Kidney (tissue), 14 donors: ENCODE data around the gene PACS1. TPM values are rescaled to one million over a fixed set of nuclear protein-coding genes. Genes with fewer than 3 reads are reported as not detected.

Experiments
- DNase-seq, 5 donors: peaks; one replicate each; pipeline ENCODE4 v3.0.0-alpha.2; 2013 to 2020
- FAIRE-seq: peaks from 2 replicates; lab custom pipeline; 2012; peaks lifted over from hg19 to GRCh38; lab: Jason Lieb, UNC
- H3K27ac ChIP-seq, 2 donors: one replicate each; pipeline ENCODE4 v1.7.0; 2013; ENCODE audit warnings: low read depth in 2 of 2, low read length in 2 of 2, inconsistent platforms in 1 of 2
- H3K27me3 ChIP-seq: one replicate; pipeline ENCODE4 v1.7.1; 2013; ENCODE audit warnings: low read length, inconsistent platforms; ENCODE audit not compliant: control insufficient read depth, insufficient read depth
- H3K36me3 ChIP-seq, 3 donors: one replicate each; pipeline versions ENCODE4 v1.7.0 to v1.7.1; 2013; ENCODE audit warnings: low read length in 3 of 3, control low read depth in 1 of 3, inconsistent platforms in 1 of 3; ENCODE audit not compliant: insufficient read depth in 3 of 3, control insufficient read depth in 2 of 3
- H3K4me1 ChIP-seq, 3 donors: one replicate each; pipeline versions ENCODE4 v1.7.0 to v1.7.1; 2013; ENCODE audit warnings: low read length in 3 of 3, inconsistent platforms in 1 of 3, low read depth in 1 of 3; ENCODE audit not compliant: control insufficient read depth in 2 of 3, insufficient read depth in 2 of 3
- H3K4me3 ChIP-seq, 3 donors: one replicate each; pipeline versions ENCODE4 v1.7.0 to v1.8.1; 2013; ENCODE audit warnings: low read length in 3 of 3, control low read depth in 1 of 3, inconsistent platforms in 1 of 3
- H3K9ac ChIP-seq, 3 donors: one replicate each; pipeline versions ENCODE4 v1.7.0 to v1.7.1; 2013; ENCODE audit warnings: low read length in 3 of 3, control low read depth in 1 of 3, inconsistent platforms in 1 of 3
- H3K9me3 ChIP-seq, 3 donors: one replicate each; pipeline versions ENCODE4 v1.7.0 to v1.7.1; 2013; ENCODE audit warnings: low read length in 3 of 3, control low read depth in 1 of 3, inconsistent platforms in 1 of 3; ENCODE audit not compliant: control insufficient read depth in 2 of 3, insufficient read depth in 1 of 3
- CTCF ChIP-seq: IDR thresholded peaks from 3 replicates; pipeline ENCODE4 v1.5.1; 2012; ENCODE audit warnings: mild to moderate bottlenecking, moderate library complexity, borderline replicate concordance; ENCODE audit not compliant: insufficient read depth; ENCODE audit errors: extremely low read depth
- intact Hi-C: fragments of 100-400 bp; cut with DNase I; formaldehyde crosslinking; loops from one replicate; pipeline ENCODE4 v1.11.1; 2022
- polyA plus RNA-seq: library from polyadenylated mRNA; stranded (reverse); fragments of 350-450 nt; fragmentation: Illumina TruSeq; extraction: RNeasy Lipid Tissue Mini Kit (QIAGEN cat#74804); gene quantifications from one replicate; pipeline ENCODE4 v1.2.3, GENCODE V29; 2014; ENCODE audit warnings: low read depth, low replicate concordance; ENCODE audit not compliant: insufficient read depth
- total RNA-seq: library from RNA; stranded (reverse); fragmentation: NEBNext Ultra II Directional; extraction: Animal tissue kit (Norgen Biotek cat#: 25700); gene quantifications from one replicate; pipeline ENCODE4 v1.2.1, GENCODE V29; 2021
- donor health status: control.
- donor health status: control.
- donor health status: control.
- donor health status: control.
- donor health status: control.
- donor health status: DM: yes; HTN: yes; CAD: no.
- donor health status: Normal renal cell carcinoma (clear cell type).

The PACS1 gene
- total and polyA plus RNA-seq, 2 donors from 2014 or later: 23.7 to 91.8 TPM

DNA sequence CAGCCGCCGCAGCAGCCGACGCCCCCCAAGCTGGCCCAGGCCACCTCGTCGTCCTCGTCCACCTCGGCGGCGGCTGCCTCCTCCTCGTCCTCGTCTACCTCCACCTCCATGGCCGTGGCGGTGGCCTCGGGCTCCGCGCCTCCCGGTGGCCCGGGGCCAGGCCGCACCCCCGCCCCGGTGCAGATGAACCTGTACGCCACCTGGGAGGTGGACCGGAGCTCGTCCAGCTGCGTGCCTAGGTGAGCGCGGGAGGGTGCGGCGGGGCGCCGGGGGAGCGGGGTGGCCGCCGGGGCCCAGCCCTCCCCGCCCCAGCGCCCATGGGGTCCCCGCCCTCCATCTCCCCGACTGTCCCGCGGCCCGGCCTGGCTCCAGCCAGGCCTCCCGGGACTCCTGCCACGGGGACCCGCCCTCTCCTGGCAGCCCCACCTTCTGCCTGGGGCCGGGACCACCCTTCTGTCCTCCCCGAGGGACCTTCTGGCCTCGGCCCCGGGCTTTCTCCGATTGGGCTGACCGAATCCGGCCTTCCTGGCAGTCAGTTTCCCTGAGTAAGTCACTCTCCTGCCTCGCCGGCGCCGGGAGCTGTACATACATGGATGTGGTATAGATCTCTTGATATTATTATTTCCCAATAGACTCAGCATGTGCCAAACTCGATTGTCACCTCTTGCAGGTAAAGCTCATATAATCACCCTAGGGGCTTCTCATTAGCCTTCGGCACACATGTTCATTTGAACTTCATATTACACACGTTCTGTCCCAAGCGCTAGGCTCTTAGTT, 720 bp downstream of the PACS1 start:
- Histone ChIP-seq H3K4me1 (peaks cover 0 to 19% (median 18%) of the 10 kb centered on the region in 3 donors), H3K27me3 (no peaks in the 10 kb centered on the region), H3K36me3 (peaks cover 3 to 17% (median 13%) of the 10 kb centered on the region in 3 donors), H3K9me3 (no peaks in the 10 kb centered on the region), H3K4me3 (peak overlapping the region; percentile 24 to 68 (median 63)), H3K9ac (peak overlapping the region in 2 of 3 donors; percentile 30 to 42), H3K27ac (peak overlapping the region; percentile 73 to 85)
- intact Hi-C loops: no loop called here
- FAIRE-seq (no peak), DNase-seq (peak in 4 of 5 donors; percentile 18 to 90 (median 41))
- TF ChIP-seq CTCF: no peak

GRCh38 chr11:66071381-66071801, 1.3 kb downstream of the PACS1 start:
- H3K9ac ChIP-seq: peak overlapping the region in 2 of 3 donors; percentile 30 to 42
- peaks cover 0 to 19% (median 18%) of the 10 kb centered on the region in 3 donors for H3K4me1 ChIP-seq
- no peak for FAIRE-seq
- intact Hi-C loops: no loop called here
- H3K4me3 ChIP-seq: peak overlapping the region in 2 of 3 donors; percentile 63 to 68
- H3K27ac ChIP-seq: peak overlapping the region; percentile 73 to 85
- peaks cover 3 to 17% (median 9%) of the 10 kb centered on the region in 3 donors for H3K36me3 ChIP-seq
- H3K27me3 ChIP-seq: no peaks in the 10 kb centered on the region
- no peaks in the 10 kb centered on the region for H3K9me3 ChIP-seq
- DNase-seq: no peak
- no peak for TF ChIP-seq CTCF

DNA sequence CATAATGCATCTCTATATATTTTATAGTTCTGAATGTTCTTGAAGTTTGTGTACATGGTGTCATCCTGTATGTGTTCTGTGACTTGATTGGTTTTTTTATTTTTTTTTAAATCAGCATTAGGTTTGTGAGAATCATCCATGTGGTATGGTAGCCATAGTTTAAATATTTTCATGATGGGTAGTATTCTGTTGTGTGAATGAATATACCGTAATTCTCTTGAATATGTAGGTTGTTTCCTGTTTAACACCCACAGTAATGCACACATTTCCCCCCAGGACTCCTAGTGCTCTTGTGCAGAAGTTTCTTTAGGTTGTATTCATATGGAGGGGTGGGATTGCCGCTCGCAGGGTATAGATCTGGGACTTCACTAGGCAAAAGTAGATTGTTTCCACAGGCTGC, 2.0 kb downstream of the PACS1 start:
- Histone ChIP-seq H3K36me3 (peaks cover 0 to 11% (median 2%) of the 10 kb centered on the region in 3 donors), H3K4me1 (peaks cover 0 to 19% (median 18%) of the 10 kb centered on the region in 3 donors), H3K27me3 (no peaks in the 10 kb centered on the region), H3K27ac (no peak overlapping the region), H3K9me3 (no peaks in the 10 kb centered on the region), H3K4me3 (no peak overlapping the region), H3K9ac (no peak overlapping the region)
- FAIRE-seq (no peak), DNase-seq (no peak)
- no peak for TF ChIP-seq CTCF
- intact Hi-C loops: no loop called here
